Immature natural killer cell (primary cell): ENCODE measurements around the gene GNAI1. TPM values are rescaled to one million over a fixed set of nuclear protein-coding genes. Genes with fewer than 3 reads are reported as not detected.

ENCODE experiments used
- DNase-seq, 3 donors: peaks; one replicate each; pipeline ENCODE4 v3.0.0; 2022; ENCODE audit warnings: mixed read lengths in 1 of 3
- H3K27ac Mint-ChIP-seq, 6 donors: one replicate each; pipeline ENCODE4 v1.8.0; 2020; ENCODE audit warnings: mixed read lengths in 6 of 6, mild to moderate bottlenecking in 5 of 6, inconsistent platforms in 4 of 6, moderate library complexity in 3 of 6
- H3K27me3 Mint-ChIP-seq, 3 donors: one replicate each; pipeline ENCODE4 v1.8.0; 2020 to 2021; ENCODE audit warnings: low read depth in 3 of 3, mild to moderate bottlenecking in 3 of 3, mixed read lengths in 3 of 3, moderate library complexity in 3 of 3, inconsistent platforms in 1 of 3
- H3K36me3 Mint-ChIP-seq, 3 donors: one replicate each; pipeline ENCODE4 v1.8.0; 2020; ENCODE audit warnings: mixed read lengths in 3 of 3, inconsistent platforms in 2 of 3, mild to moderate bottlenecking in 2 of 3
- H3K4me1 Mint-ChIP-seq, 2 donors: one replicate each; pipeline ENCODE4 v1.8.0; 2020; ENCODE audit warnings: inconsistent platforms in 2 of 2, mild to moderate bottlenecking in 2 of 2, mixed read lengths in 2 of 2, moderate library complexity in 1 of 2
- H3K4me3 Mint-ChIP-seq, 5 donors: one replicate each; pipeline ENCODE4 v1.8.0; 2020; ENCODE audit warnings: mild to moderate bottlenecking in 5 of 5, mixed read lengths in 5 of 5, inconsistent platforms in 3 of 5, moderate library complexity in 3 of 5
- H3K9me3 Mint-ChIP-seq, 6 donors: one replicate each; pipeline ENCODE4 v1.8.0; 2020; ENCODE audit warnings: mild to moderate bottlenecking in 6 of 6, mixed read lengths in 6 of 6, inconsistent platforms in 4 of 6, moderate library complexity in 3 of 6
- polyA plus RNA-seq, 3 donors: library from polyadenylated mRNA; unstranded; fragments of 300-500 nt; fragmentation: Illumina TruSeq; gene quantifications; one replicate each; pipeline ENCODE4 v1.2.3, GENCODE V29; 2021

GNAI1 gene
- polyA plus RNA-seq, 3 donors from 2014 or later = 5.2 to 9.7 (median 8.0) TPM

DNA sequence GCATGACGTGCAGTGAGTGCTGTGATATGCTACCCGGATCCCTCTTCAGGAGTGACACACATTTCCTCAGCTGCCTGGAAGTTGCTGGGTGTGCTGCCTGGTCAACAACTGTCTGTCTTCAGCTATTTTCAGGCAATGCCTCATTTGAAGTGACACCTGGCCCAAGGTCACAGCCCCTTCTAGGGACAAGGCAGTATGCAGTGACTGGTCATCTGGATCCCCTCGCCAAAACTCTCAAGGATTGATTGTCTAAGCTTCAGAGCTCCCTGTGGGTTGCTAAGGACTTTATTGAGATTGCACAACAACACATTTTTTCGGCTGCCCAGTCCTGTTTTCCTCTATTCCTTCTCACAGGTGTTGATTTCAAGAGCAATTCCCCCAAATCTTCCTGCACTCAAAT is 108.8 kb downstream of the GNAI1 start:
- Mint-ChIP-seq H3K9me3 (peaks cover 0 to 28% (median 6%) of the 10 kb centered on the region in 6 donors), H3K36me3 (no peaks in the 10 kb centered on the region), H3K4me1 (no peaks in the 10 kb centered on the region), H3K27ac (no peak overlapping the region), H3K27me3 (no peaks in the 10 kb centered on the region), H3K4me3 (no peak overlapping the region)
- DNase-seq = no peak

DNA sequence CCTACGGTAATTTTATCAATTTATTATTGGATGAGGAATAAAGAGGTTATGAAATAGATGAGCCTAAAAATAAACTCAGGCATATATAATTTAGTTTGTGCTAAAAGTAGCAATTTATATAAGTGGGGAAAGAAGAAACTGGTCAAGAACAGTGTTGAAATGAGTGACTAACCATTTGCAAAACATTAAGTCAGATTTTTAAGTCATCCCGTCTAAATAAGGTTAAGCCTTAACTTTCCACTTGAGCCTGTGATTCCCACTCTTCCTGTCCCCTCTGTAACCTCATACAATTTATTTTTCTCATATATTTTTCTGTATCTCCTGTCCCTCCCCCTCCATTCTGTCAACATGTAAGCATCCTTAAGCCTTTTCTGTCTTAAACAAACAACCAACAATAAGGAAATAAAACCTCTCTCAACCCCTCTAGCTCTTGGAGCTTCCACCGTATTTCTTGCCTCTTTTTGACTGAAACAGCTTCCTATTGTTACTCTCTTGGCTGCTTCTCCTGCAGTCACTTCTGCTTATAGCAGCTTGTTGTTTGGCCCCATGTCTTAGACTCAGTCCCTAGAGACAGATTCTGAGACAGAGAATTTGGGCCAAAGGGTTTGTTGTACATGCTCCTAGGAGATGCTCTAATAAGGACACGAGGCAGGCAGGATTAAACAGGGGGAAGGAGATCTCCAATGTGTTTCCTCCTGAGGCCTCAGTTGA is 109.7 kb downstream of the GNAI1 start:
- Mint-ChIP-seq H3K27me3 (peaks cover 0 to 1% (median 0%) of the 10 kb centered on the region in 3 donors), H3K4me1 (no peaks in the 10 kb centered on the region), H3K27ac (no peak overlapping the region), H3K36me3 (no peaks in the 10 kb centered on the region), H3K4me3 (no peak overlapping the region), H3K9me3 (peaks cover 0 to 28% (median 6%) of the 10 kb centered on the region in 6 donors)
- DNase-seq = no peak

DNA sequence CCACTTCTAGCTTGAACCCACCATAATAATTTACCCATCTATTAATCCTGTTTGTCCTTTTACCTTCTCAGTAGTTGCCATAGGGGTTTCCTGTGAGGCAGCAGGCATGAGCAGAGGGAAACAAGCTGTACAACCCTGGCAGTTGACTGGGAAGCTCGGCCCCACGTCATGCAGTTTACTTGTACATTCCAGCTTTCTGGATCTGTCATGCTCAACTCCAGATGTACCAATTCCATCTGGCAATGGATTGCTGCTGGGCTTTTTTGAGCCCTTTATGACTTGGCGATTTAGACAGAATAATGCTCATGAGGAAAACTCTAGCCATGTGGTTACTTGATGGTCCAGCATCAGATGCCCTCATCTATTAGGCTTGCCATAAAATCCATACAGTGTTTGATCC is 112.5 kb downstream of the GNAI1 start:
- no peaks in the 10 kb centered on the region for H3K36me3 Mint-ChIP-seq
- no peak overlapping the region for H3K4me3 Mint-ChIP-seq
- DNase-seq = no peak
- no peak overlapping the region for H3K27ac Mint-ChIP-seq
- H3K27me3 Mint-ChIP-seq = peaks cover 0 to 1% (median 1%) of the 10 kb centered on the region in 3 donors
- peaks cover 3 to 30% (median 15%) of the 10 kb centered on the region in 6 donors for H3K9me3 Mint-ChIP-seq
- H3K4me1 Mint-ChIP-seq = peaks cover 0 to 6% of the 10 kb centered on the region in 2 donors

DNA sequence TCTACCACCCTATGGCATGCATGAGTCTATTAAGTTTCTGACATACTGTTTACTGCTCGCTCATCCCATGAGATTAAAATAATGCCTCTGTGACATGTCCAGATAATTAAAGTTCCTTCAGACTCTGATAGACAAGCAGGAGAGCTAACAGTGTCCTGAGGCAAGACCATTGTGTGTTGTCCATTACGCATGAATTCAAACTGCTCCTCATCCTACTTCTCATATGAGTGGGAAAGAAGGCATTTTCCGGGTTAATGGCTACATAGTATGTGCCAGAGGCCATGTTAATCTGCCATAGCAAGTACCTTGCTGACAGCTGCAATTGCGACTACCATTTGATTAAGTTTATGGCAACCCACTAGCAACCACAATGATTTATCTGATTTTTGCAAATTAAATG is 113.3 kb downstream of the GNAI1 start:
- Mint-ChIP-seq H3K27ac (no peak overlapping the region), H3K36me3 (no peaks in the 10 kb centered on the region), H3K27me3 (peaks cover 0 to 5% (median 1%) of the 10 kb centered on the region in 3 donors), H3K4me3 (no peak overlapping the region), H3K4me1 (peaks cover 0 to 6% of the 10 kb centered on the region in 2 donors), H3K9me3 (peaks cover 3 to 30% (median 15%) of the 10 kb centered on the region in 6 donors)
- DNase-seq = no peak

DNA sequence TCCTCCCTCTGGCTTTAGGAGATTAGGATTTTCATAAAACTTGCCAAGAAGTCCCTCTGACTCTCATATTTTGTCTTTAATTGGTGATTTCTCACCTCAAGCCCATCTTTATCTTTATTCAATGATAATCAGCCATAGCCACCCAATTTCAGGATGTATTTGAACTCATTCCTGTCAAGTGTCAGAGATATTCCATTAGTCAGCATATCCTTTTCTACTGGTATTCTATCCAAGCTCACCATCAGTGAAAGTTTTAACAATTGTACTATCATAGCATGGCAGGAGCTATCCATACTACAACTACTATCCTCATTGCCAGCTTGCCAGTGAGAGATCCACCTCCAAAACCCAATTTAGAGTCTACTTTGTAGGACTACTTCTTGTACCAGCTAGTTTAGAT is 114.6 kb downstream of the GNAI1 start:
- Mint-ChIP-seq H3K4me3 (no peak overlapping the region), H3K27me3 (peaks cover 0 to 5% (median 4%) of the 10 kb centered on the region in 3 donors), H3K9me3 (peaks cover 3 to 36% (median 17%) of the 10 kb centered on the region in 6 donors), H3K4me1 (peaks cover 0 to 6% of the 10 kb centered on the region in 2 donors), H3K36me3 (no peaks in the 10 kb centered on the region), H3K27ac (no peak overlapping the region)
- DNase-seq = no peak

DNA sequence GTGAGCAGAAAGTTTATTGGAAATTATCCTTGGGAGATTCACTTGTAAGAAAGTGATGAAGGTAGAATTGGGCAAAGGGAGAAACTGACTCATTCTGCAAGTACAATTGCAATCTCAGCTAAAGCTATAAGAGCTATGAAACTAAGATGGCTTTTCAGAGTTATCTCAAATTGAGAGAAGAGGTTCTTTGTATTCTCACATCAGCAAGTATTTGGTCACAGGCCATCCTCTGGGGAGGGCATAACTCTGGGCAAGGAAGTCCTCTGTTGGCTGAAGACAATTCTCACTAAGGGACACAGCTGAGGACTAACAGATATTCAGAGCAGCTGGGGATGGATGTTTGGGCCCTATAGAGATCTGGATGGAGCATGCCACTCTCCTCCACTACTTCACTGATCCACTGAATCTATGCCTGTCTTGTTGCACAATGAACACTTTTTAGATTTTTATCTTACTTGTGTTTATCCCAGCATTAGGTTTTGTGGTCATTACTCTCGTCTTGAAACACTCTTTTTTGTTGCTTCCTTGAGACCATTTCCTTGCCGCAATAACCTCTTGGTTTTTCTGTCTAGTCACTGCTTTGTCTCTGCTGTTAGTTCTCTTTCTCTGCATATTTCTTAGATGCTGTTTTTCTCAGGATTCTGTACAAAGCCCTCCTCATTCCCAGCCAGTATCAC is 115.1 kb downstream of the GNAI1 start:
- Mint-ChIP-seq H3K4me1 (peaks cover 0 to 6% of the 10 kb centered on the region in 2 donors), H3K36me3 (no peaks in the 10 kb centered on the region), H3K27ac (no peak overlapping the region), H3K9me3 (peaks cover 8 to 40% (median 16%) of the 10 kb centered on the region in 6 donors), H3K4me3 (no peak overlapping the region), H3K27me3 (peaks cover 0 to 5% (median 4%) of the 10 kb centered on the region in 3 donors)
- no peak for DNase-seq

DNA sequence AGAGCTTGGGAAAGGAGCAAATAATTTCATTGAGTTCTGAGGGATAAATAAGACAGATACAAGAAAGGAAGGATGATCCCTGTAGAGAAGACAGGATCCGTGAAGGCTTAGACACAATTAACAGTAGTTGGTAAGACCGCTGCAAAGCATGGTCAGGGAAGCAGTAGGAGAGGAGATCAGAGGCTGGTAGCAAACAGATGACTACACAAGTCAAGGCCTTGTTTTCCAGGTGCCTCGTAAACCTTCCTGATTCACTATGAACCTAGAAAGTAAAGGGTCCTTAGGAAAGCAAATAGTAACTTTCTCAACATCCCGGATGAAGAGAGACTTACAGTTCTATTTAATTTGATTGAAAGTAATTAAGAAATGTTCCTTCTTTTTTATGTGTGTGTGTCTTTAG is 118.6 kb downstream of the GNAI1 start:
- Mint-ChIP-seq H3K9me3 (peaks cover 8 to 41% (median 15%) of the 10 kb centered on the region in 6 donors), H3K36me3 (no peaks in the 10 kb centered on the region), H3K27ac (no peak overlapping the region), H3K4me1 (peaks cover 0 to 6% of the 10 kb centered on the region in 2 donors), H3K4me3 (no peak overlapping the region), H3K27me3 (peaks cover 0 to 5% (median 4%) of the 10 kb centered on the region in 3 donors)
- no peak for DNase-seq

DNA sequence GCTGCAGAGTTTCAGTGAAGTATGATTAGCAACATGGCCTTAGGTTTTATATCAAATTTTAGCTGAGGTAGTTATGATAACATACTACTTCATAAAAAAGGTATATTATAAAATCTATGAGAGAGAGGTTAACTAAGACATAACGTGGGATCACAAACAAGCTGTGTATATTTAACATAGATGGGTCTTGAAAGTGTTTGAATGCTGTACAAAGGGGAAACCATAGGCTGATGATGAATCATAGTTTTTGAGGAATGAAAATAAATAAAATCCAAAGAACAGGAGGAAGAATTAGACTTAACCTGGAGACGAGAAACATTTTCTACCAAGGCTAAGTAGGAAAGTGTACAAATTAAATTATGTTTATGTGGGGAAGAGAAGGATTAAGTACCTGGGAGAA is 119.0 kb downstream of the GNAI1 start:
- no peaks in the 10 kb centered on the region for H3K36me3 Mint-ChIP-seq
- H3K27me3 Mint-ChIP-seq = peaks cover 0 to 4% (median 3%) of the 10 kb centered on the region in 3 donors
- no peak overlapping the region for H3K27ac Mint-ChIP-seq
- H3K9me3 Mint-ChIP-seq = peaks cover 8 to 41% (median 15%) of the 10 kb centered on the region in 6 donors
- peaks cover 0 to 6% of the 10 kb centered on the region in 2 donors for H3K4me1 Mint-ChIP-seq
- DNase-seq = no peak
- no peak overlapping the region for H3K4me3 Mint-ChIP-seq

DNA sequence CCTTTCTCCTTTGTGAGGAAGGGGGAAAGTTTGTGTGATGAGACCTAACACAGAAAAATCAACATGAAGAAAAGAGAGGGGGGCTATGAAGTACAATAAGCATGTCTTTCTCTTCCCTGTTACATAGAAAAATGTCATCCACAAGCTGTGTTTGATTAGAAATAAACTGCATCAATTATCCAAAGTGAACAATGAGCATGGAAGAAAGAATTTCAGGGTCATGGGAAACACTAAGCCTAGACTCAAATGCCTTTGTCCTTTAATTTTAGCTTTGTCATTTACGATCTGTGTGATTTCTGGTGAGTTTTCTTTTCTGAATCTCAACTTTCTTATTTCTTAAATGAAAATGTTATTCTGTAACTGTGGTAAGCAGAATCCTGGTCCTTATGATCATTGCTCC is 121.0 kb downstream of the GNAI1 start:
- Mint-ChIP-seq H3K4me3 (no peak overlapping the region), H3K36me3 (no peaks in the 10 kb centered on the region), H3K9me3 (peaks cover 8 to 48% (median 14%) of the 10 kb centered on the region in 6 donors), H3K27ac (no peak overlapping the region), H3K27me3 (peaks cover 0 to 3% (median 2%) of the 10 kb centered on the region in 3 donors), H3K4me1 (no peaks in the 10 kb centered on the region)
- no peak for DNase-seq

DNA sequence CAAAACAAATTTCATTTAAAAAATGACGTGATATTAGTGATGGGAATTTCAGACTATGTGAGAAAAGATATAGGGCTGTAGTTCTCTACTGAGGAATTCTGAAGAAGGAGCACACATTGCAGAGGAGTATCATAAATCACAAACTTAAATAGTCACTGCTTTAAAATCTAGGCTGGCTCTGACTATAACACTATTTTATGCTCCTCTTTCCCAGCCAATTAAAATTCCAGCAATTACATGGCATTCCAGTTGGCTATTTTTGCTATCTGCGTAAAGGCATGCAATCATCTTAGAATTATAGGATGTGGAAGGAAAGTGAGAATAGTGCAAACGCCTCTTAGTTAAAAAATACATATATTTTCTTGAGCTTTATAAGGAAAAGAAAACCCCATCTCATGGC is 123.1 kb downstream of the GNAI1 start:
- Mint-ChIP-seq H3K4me1 (no peaks in the 10 kb centered on the region), H3K27ac (no peak overlapping the region), H3K9me3 (peaks cover 8 to 49% (median 11%) of the 10 kb centered on the region in 6 donors), H3K4me3 (no peak overlapping the region), H3K27me3 (peaks cover 0 to 2% (median 0%) of the 10 kb centered on the region in 3 donors), H3K36me3 (no peaks in the 10 kb centered on the region)
- DNase-seq = no peak

DNA sequence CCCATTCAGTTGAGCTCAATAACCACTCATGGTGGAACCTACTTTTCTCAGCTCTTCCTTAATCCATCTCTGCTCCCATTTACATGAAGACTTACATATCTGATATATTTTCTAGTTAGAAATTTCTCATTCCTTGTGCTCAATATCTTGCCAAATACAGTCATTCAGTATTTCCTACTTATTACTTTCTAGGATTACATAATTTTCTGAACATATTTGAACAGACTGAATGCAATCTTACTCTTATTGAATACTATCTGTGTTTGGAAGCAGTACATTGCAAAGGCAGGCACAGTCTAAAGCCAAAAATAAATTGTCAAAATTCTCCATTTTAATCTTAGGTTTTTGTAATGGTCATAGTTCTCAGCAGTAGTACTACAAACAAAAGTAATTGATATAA is 126.0 kb downstream of the GNAI1 start:
- Mint-ChIP-seq H3K36me3 (no peaks in the 10 kb centered on the region), H3K9me3 (peaks cover 5 to 42% (median 10%) of the 10 kb centered on the region in 6 donors), H3K27ac (no peak overlapping the region), H3K4me1 (no peaks in the 10 kb centered on the region), H3K4me3 (no peak overlapping the region), H3K27me3 (no peaks in the 10 kb centered on the region)
- DNase-seq = no peak

DNA sequence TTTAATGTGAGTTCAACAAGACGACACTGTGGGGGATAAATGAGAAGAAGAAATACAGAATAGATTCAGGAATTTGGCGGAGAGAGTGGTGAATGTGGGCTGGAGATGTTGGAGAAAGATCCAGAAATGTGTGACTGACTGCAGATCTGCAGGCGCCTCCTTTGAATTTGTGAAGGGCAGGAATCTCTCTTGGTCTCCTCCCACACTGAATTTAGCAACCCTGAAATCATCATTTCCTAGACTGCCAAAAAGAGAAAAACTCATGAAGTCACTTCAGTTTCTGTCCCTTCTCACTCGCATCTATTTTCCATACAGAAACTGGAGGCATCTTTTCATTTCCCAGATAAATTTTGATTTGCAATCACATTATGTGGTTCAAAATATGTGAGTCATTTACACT is 128.7 kb downstream of the GNAI1 start:
- no peak for DNase-seq
- no peak overlapping the region for H3K27ac Mint-ChIP-seq
- no peaks in the 10 kb centered on the region for H3K27me3 Mint-ChIP-seq
- no peak overlapping the region for H3K4me3 Mint-ChIP-seq
- no peaks in the 10 kb centered on the region for H3K36me3 Mint-ChIP-seq
- H3K9me3 Mint-ChIP-seq = peaks cover 2 to 45% (median 5%) of the 10 kb centered on the region in 6 donors
- H3K4me1 Mint-ChIP-seq = no peaks in the 10 kb centered on the region

DNA sequence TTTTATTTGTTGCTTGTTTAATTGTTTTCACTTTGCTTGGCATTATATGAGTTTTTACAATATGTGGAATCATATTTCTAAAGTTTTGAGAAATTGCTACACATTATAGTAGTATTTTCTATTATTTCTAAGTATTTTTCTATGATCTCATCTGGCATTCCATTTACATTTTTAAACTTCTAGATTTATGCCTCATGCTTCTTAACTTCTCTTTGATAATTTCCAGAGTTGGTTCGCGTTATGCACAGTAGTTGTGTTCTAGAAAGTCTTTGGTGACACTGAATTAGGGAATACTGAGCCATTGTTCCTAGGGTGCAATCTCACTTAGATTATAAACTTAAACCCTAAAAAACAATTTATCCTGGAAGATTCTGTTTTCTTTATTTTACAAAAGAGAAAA is 129.2 kb downstream of the GNAI1 start:
- Mint-ChIP-seq H3K4me1 (no peaks in the 10 kb centered on the region), H3K4me3 (no peak overlapping the region), H3K27ac (no peak overlapping the region), H3K27me3 (no peaks in the 10 kb centered on the region), H3K36me3 (no peaks in the 10 kb centered on the region), H3K9me3 (peaks cover 2 to 46% (median 5%) of the 10 kb centered on the region in 6 donors)
- no peak for DNase-seq

DNA sequence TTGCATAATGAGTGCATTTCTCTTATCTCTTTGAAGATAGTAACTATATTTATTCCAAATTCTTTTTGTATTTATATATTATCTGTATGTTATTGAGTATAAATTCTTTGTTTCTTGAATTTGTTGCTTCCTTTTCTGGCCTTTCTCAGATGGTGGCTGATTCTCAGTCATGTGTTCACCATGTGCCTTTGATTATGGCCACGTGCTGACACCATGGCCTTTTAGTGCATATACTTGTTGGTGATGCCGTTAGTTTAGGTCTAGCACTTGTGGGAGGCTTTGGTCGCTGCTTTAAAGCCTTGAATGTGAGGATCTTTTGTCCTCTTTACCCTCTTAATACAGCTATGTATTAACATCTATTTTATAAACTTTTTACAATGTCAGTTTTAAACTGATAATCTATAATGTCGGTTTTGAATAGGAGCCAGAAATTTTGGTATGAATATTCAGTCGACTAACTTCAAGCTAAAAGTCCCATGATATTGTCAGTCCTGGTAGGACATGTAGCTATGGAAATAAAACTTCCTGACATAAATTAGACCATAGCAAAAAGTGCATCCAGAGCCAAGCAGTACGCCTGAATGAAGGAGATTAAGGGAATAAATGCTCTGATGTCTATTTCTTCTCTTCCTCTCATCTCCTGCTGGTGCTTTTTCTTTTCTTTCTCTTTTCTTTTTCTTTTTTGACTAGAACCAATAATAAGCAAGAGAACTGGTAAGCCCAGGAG is 130.3 kb downstream of the GNAI1 start:
- no peak overlapping the region for H3K4me3 Mint-ChIP-seq
- H3K27me3 Mint-ChIP-seq = no peaks in the 10 kb centered on the region
- H3K27ac Mint-ChIP-seq = no peak overlapping the region
- no peaks in the 10 kb centered on the region for H3K36me3 Mint-ChIP-seq
- peaks cover 0 to 46% (median 5%) of the 10 kb centered on the region in 6 donors for H3K9me3 Mint-ChIP-seq
- H3K4me1 Mint-ChIP-seq = no peaks in the 10 kb centered on the region
- DNase-seq = no peak
